Upper lobe of right lung (tissue), 1 donor: ENCODE data around the gene PRKCB. TPM values are rescaled to one million over a fixed set of nuclear protein-coding genes. Genes with fewer than 3 reads are reported as not detected.
A peak's percentile ranks its signal among the peaks of the same experiment; 100 is the strongest.

ENCODE experiments used
- ATAC-seq: fragments of 200-7000 bp; cut with Tn5 transposase; one replicate; pipeline ENCODE4 v1.9.1; 2020; ENCODE audit warnings: mild to moderate bottlenecking, moderate library complexity
- DNase-seq: peaks from one replicate; pipeline ENCODE4 v3.0.0-alpha.2; 2020
- H3K27ac ChIP-seq: fragments of 200-600 bp; one replicate; pipeline ENCODE4 v1.8.0; 2022
- H3K27me3 ChIP-seq: fragments of 200-600 bp; one replicate; pipeline ENCODE4 v1.8.0; 2022; ENCODE audit warnings: mild to moderate bottlenecking
- H3K36me3 ChIP-seq: fragments of 200-600 bp; one replicate; pipeline ENCODE4 v1.8.0; 2022
- H3K4me1 ChIP-seq: fragments of 200-600 bp; one replicate; pipeline ENCODE4 v1.8.0; 2022
- H3K4me3 ChIP-seq: fragments of 200-600 bp; one replicate; pipeline ENCODE4 v1.8.0; 2022; ENCODE audit warnings: mild to moderate bottlenecking
- H3K9me3 ChIP-seq: fragments of 200-600 bp; one replicate; pipeline ENCODE4 v1.8.0; 2022
- intact Hi-C: fragments of 100-400 bp; cut with DNase I; formaldehyde crosslinking; loops from one replicate; pipeline ENCODE4 v1.11.0; 2022
- total RNA-seq: library from RNA; stranded (reverse); fragmentation: NEBNext Ultra II Directional; extraction: Animal tissue kit (Norgen Biotek cat#: 25700); gene quantifications from one replicate; pipeline ENCODE4 v1.2.1, GENCODE V29; 2021
- TF ChIP-seq, protein P1 (sequence below): fragments of 200-600 bp; IDR thresholded peaks from one replicate; pipeline ENCODE4 v1.8.0; 2022; ENCODE audit warnings: antibody characterized with exemption
- donor health status: DM: no; HTN: yes; CAD: no; lungs with severe emphysema.

PRKCB gene
- total RNA-seq, 1 donor from 2014 or later = 25.2 TPM

- no peak overlapping the region for H3K27ac ChIP-seq
Observed at GRCh38 chr16:23829454-23829853, 6.3 kb upstream of the PRKCB start.

DNA sequence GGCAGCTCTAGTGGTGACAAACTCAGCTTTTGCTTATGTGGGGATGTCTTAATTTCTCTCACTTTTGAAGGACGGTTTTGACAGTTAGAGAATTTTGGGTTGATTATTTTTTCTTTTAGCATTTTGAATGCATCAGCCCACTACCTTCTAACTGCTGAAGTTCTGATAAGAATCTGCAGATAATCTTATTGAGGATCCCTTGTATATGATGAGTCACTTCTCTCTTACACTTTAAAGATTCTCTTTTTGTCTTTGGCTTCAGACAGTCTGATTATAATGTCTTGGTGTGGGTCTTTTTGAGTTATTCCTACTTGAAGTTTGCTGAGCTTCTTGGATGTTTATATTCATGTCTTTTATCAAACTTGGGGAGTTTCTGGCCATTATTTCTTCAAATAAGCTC lies 5.5 kb upstream of the PRKCB start:
- Histone ChIP-seq H3K27me3 (no peaks in the 10 kb centered on the region), H3K27ac (no peak overlapping the region), H3K4me3 (no peak overlapping the region), H3K9me3 (peaks cover 15% of the 10 kb centered on the region), H3K36me3 (no peaks in the 10 kb centered on the region), H3K4me1 (peaks cover 10% of the 10 kb centered on the region)
- ATAC-seq = no peak
- TF ChIP-seq, protein P1, sequence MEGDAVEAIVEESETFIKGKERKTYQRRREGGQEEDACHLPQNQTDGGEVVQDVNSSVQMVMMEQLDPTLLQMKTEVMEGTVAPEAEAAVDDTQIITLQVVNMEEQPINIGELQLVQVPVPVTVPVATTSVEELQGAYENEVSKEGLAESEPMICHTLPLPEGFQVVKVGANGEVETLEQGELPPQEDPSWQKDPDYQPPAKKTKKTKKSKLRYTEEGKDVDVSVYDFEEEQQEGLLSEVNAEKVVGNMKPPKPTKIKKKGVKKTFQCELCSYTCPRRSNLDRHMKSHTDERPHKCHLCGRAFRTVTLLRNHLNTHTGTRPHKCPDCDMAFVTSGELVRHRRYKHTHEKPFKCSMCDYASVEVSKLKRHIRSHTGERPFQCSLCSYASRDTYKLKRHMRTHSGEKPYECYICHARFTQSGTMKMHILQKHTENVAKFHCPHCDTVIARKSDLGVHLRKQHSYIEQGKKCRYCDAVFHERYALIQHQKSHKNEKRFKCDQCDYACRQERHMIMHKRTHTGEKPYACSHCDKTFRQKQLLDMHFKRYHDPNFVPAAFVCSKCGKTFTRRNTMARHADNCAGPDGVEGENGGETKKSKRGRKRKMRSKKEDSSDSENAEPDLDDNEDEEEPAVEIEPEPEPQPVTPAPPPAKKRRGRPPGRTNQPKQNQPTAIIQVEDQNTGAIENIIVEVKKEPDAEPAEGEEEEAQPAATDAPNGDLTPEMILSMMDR = no peak
- intact Hi-C loops = no loop called here
- DNase-seq = no peak

More at GRCh38 chr16:23829454-23829853, 6.3 kb upstream of the PRKCB start:
- H3K4me3 ChIP-seq = no peak overlapping the region
- peaks cover 10% of the 10 kb centered on the region for H3K4me1 ChIP-seq
- no peak for DNase-seq
- no peaks in the 10 kb centered on the region for H3K36me3 ChIP-seq
- TF ChIP-seq, protein P1 = no peak
- intact Hi-C loops = no loop called here
- H3K9me3 ChIP-seq = peaks cover 15% of the 10 kb centered on the region
- no peaks in the 10 kb centered on the region for H3K27me3 ChIP-seq
- no peak for ATAC-seq

- no peaks in the 10 kb centered on the region for H3K27me3 ChIP-seq
- ATAC-seq (no peak), DNase-seq (no peak)
- no peak overlapping the region for H3K4me3 ChIP-seq
- intact Hi-C loops = no loop called here
- H3K4me1 ChIP-seq = no peaks in the 10 kb centered on the region
- H3K27ac ChIP-seq = no peak overlapping the region
- H3K36me3 ChIP-seq = no peaks in the 10 kb centered on the region
- peaks cover 15% of the 10 kb centered on the region for H3K9me3 ChIP-seq
- TF ChIP-seq, protein P1 = no peak
Observed at GRCh38 chr16:23832882-23833281, 2.9 kb upstream of the PRKCB start.

GRCh38 chr16:23833504-23833903 lies 2.3 kb upstream of the PRKCB start:
- Histone ChIP-seq H3K27ac (no peak overlapping the region), H3K36me3 (no peaks in the 10 kb centered on the region), H3K9me3 (peaks cover 15% of the 10 kb centered on the region), H3K27me3 (no peaks in the 10 kb centered on the region), H3K4me3 (no peak overlapping the region), H3K4me1 (no peaks in the 10 kb centered on the region)
- no peak for ATAC-seq
- no peak for DNase-seq
- TF ChIP-seq, protein P1 = no peak
- intact Hi-C loops = no loop called here

DNA sequence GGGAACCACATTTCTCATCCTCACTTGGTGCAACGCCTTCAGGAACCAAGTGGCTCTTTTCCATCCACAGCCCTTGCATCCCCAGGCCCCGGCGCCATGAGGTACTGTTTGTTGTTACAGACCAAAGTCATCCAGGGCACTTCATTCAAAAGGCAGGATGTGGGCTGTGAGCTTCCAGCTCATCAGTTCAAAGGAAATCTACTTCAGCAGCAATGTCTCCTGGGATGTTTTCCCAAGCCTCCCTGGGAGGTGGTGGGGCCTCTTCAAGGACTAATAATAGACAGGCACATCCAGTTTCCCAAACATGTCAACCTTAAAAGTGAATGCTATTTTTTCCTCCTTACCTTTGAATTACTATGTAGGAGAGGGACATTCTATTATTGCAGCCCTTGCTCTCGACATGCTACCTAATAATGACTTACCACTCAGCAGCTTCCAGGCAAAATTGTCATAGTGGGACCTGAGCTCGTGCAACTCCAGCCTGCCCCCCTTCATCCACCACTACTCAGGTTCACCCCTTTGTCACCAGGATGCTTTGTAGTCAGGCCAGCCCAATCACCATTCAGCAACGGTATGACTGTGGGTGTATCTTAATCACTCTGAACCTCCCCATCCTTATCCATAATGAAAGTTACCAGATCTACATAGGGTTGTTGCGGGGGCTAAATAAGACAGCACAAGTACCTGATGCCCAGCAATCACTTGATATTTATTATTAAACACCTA lies 1.7 kb upstream of the PRKCB start:
- H3K27me3 ChIP-seq = no peaks in the 10 kb centered on the region
- H3K36me3 ChIP-seq = no peaks in the 10 kb centered on the region
- TF ChIP-seq, protein P1 = no peak
- ATAC-seq (no peak), DNase-seq (no peak)
- no peak overlapping the region for H3K4me3 ChIP-seq
- intact Hi-C loops = no loop called here
- H3K4me1 ChIP-seq = no peaks in the 10 kb centered on the region
- H3K9me3 ChIP-seq = peaks cover 14% of the 10 kb centered on the region
- no peak overlapping the region for H3K27ac ChIP-seq

DNA sequence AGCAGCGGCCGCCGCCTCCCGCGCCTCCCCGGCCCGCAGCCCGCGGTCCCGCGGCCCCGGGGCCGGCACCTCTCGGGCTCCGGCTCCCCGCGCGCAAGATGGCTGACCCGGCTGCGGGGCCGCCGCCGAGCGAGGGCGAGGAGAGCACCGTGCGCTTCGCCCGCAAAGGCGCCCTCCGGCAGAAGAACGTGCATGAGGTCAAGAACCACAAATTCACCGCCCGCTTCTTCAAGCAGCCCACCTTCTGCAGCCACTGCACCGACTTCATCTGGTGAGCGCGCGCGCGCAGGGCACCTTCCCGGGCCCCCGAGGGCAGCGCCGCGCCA lies 258 bp downstream of the PRKCB start:
- ATAC-seq = no peak
- Histone ChIP-seq H3K27me3 (no peaks in the 10 kb centered on the region), H3K27ac (no peak overlapping the region), H3K4me1 (no peaks in the 10 kb centered on the region), H3K36me3 (no peaks in the 10 kb centered on the region), H3K9me3 (no peaks in the 10 kb centered on the region), H3K4me3 (peak overlapping the region; percentile 56)
- DNase-seq = no peak
- TF ChIP-seq, protein P1 = no peak
- intact Hi-C loops = no loop called here
